Measurements from ENCODE around the gene ARMC7.

Gene ARMC7

DNA sequence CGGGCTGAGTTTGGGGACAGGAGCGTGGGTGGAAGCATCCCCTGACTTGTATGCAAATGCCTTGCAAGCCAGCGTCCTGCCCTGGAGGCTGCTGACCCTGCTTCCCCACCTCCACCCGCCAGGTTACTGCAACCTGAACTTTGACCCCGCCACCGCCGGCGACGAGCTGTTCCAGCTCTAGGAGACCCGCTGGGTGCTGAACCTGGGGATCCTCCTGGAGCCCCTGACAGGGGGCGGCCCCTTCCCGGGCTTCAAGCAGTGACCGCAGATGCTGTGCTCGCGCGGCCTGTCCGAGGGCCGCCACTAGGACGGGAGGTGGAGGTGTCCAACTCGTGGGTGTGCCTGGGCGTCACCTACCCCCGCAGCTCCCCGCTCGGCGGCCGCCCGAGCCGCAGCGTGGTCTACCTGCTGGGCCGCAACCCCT lies 32.7 kb upstream of the ARMC7 start:
- Histone ChIP-seq H2AFZ (ENCODE audit: low read length) (no peak overlapping the region), H3K9me3 (replicated peaks; ENCODE audit: insufficient read depth, low read length) (no peaks in the 10 kb centered on the region), H3K79me2 (ENCODE audit: low read length) (no peaks in the 10 kb centered on the region), H3K27me3 (replicated peaks; ENCODE audit: insufficient read depth, low read length) (no peaks in the 10 kb centered on the region), H3K27ac (ENCODE audit: low read length) (no peak overlapping the region), H3K9me2 (replicated peaks; ENCODE audit: insufficient read depth, low read length) (no peaks in the 10 kb centered on the region), H3F3A (ENCODE audit: insufficient read depth, low read length) (no peaks in the 10 kb centered on the region), H3K9ac (ENCODE audit: low read length) (no peak overlapping the region), H3K4me2 (ENCODE audit: low read depth, low read length) (peak overlapping the region; percentile 20; the same call in 1 of the 2 replicates), H4K20me1 (ENCODE audit: insufficient read depth, low read length) (no peaks in the 10 kb centered on the region), H3K4me3 (ENCODE audit: low read length) (no peak overlapping the region), H3K36me3 (replicated peaks; ENCODE audit: insufficient read depth, low read length) (no peaks in the 10 kb centered on the region), H3K4me1 (ENCODE audit: low read length) (no peaks in the 10 kb centered on the region)
- TF ChIP-seq EZH2phosphoT487 (IDR thresholded peaks at IDR 0.05; ENCODE audit: low read length) (no peak), CTCF (IDR thresholded peaks at IDR 0.05; ENCODE audit: low read length) (no peak), EZH2 (optimal IDR thresholded peaks at IDR 0.05; ENCODE audit: low read depth, low read length) (no peak)
- DNase-seq = no peak

- Histone ChIP-seq H2AFZ (ENCODE audit: low read length) (0 out of 2 replicates have a peak overlapping the region, but pooled peaks have one; percentile 20), H3K36me3 (replicated peaks; ENCODE audit: insufficient read depth, low read length) (no peaks in the 10 kb centered on the region), H3K4me3 (ENCODE audit: low read length) (no peak overlapping the region), H3K79me2 (ENCODE audit: low read length) (no peaks in the 10 kb centered on the region), H3F3A (ENCODE audit: insufficient read depth, low read length) (no peaks in the 10 kb centered on the region), H3K27ac (ENCODE audit: low read length) (no peak overlapping the region), H3K9me2 (replicated peaks; ENCODE audit: insufficient read depth, low read length) (no peaks in the 10 kb centered on the region), H4K20me1 (ENCODE audit: insufficient read depth, low read length) (no peaks in the 10 kb centered on the region), H3K4me2 (ENCODE audit: low read depth, low read length) (peak overlapping the region; percentile 20; the same call in 1 of the 2 replicates), H3K9ac (ENCODE audit: low read length) (no peak overlapping the region), H3K27me3 (replicated peaks; ENCODE audit: insufficient read depth, low read length) (no peaks in the 10 kb centered on the region), H3K4me1 (ENCODE audit: low read length) (no peaks in the 10 kb centered on the region), H3K9me3 (replicated peaks; ENCODE audit: insufficient read depth, low read length) (no peaks in the 10 kb centered on the region)
- DNase-seq = no peak
- TF ChIP-seq EZH2 (optimal IDR thresholded peaks at IDR 0.05; ENCODE audit: low read depth, low read length) (no peak), EZH2phosphoT487 (IDR thresholded peaks at IDR 0.05; ENCODE audit: low read length) (no peak), CTCF (IDR thresholded peaks at IDR 0.05; ENCODE audit: low read length) (no peak)
These were observed 32.1 kb upstream of the ARMC7 start for GRCh38 chr17:75077496-75078283.

- no peaks in the 10 kb centered on the region for H4K20me1 ChIP-seq (ENCODE audit: insufficient read depth, low read length)
- TF ChIP-seq EZH2phosphoT487 (IDR thresholded peaks at IDR 0.05; ENCODE audit: low read length) (no peak), CTCF (IDR thresholded peaks at IDR 0.05; ENCODE audit: low read length) (no peak), EZH2 (optimal IDR thresholded peaks at IDR 0.05; ENCODE audit: low read depth, low read length) (no peak)
- no peak for DNase-seq
- H3K27ac ChIP-seq (ENCODE audit: low read length) = no peak overlapping the region
- no peak overlapping the region for H2AFZ ChIP-seq (ENCODE audit: low read length)
- H3K9me3 ChIP-seq (replicated peaks; ENCODE audit: insufficient read depth, low read length) = no peaks in the 10 kb centered on the region
- H3K4me2 ChIP-seq (ENCODE audit: low read depth, low read length) = no peak overlapping the region
- no peaks in the 10 kb centered on the region for H3K4me1 ChIP-seq (ENCODE audit: low read length)
- H3K9ac ChIP-seq (ENCODE audit: low read length) = no peak overlapping the region
- no peaks in the 10 kb centered on the region for H3K36me3 ChIP-seq (replicated peaks; ENCODE audit: insufficient read depth, low read length)
- H3K9me2 ChIP-seq (replicated peaks; ENCODE audit: insufficient read depth, low read length) = no peaks in the 10 kb centered on the region
- no peaks in the 10 kb centered on the region for H3K27me3 ChIP-seq (replicated peaks; ENCODE audit: insufficient read depth, low read length)
- H3F3A ChIP-seq (ENCODE audit: insufficient read depth, low read length) = no peaks in the 10 kb centered on the region
- no peaks in the 10 kb centered on the region for H3K79me2 ChIP-seq (ENCODE audit: low read length)
- H3K4me3 ChIP-seq (ENCODE audit: low read length) = no peak overlapping the region
These were observed 31.3 kb upstream of the ARMC7 start for GRCh38 chr17:75078284-75079022.
